OCI-LY1 (cell line): ENCODE results near the gene STAP1.

Source experiments
- CTCF ChIP-seq: fragments of 200-600 bp; sonication (generic), shearing (Covaris generic); IDR thresholded peaks from 2 replicates; pipeline ENCODE4 v1.5.1; 2017; ENCODE audit warnings: mild to moderate bottlenecking, antibody characterized with exemption, low read length, moderate library complexity, mixed read lengths
- EZH2 ChIP-seq: fragments of 200-600 bp; sonication (generic), shearing (Covaris generic); IDR thresholded peaks from 2 replicates; pipeline ENCODE4 v1.8.0; 2017; ENCODE audit warnings: borderline replicate concordance, mixed run types, mild to moderate bottlenecking, antibody characterized with exemption, low read length, moderate library complexity, mixed read lengths

- no peak for TF ChIP-seq CTCF
- TF ChIP-seq EZH2: no peak
Observed at GRCh38 chr4:67533112-67533511, 25.4 kb upstream of the STAP1 start.
